CD4-positive, alpha-beta memory T cell (primary cell): ENCODE measurements around the gene ZC3HAV1. TPM values are rescaled to one million over a fixed set of nuclear protein-coding genes. Genes with fewer than 3 reads are reported as not detected.
"Not testable (repeated sequence)": the region's sequence is repeated elsewhere in the genome, so short reads cannot be mapped to it uniquely, and the experiment has no call there.

Source experiments
- CTCF ChIA-PET: fragments of 350-600 bp; sonication (Branson Sonifier 250); formaldehyde crosslinking; loops from one replicate; lab custom pipeline; 2021; ENCODE audit warnings: inconsistent platforms; ENCODE audit not compliant: partially characterized antibody; lab: Charles Lee
- POLR2A ChIA-PET: fragments of 350-600 bp; sonication (Branson Sonifier 250); formaldehyde crosslinking; loops from one replicate; lab custom pipeline; 2021; ENCODE audit not compliant: partially characterized antibody; lab: Charles Lee
- DNase-seq, 5 donors: peaks; one replicate each; pipeline versions ENCODE4 v3.0.0 to v3.0.0-alpha.2; 2020 to 2022; ENCODE audit warnings: mixed read lengths in 1 of 5
- H3K27ac ChIP-seq: one replicate; pipeline ENCODE4 v1.7.0; 2013; ENCODE audit warnings: low read depth, low read length
- H3K27me3 ChIP-seq: 2 replicates; pipeline ENCODE4 v1.7.0; 2013; ENCODE audit warnings: mild to moderate bottlenecking, low read length, moderate library complexity; ENCODE audit not compliant: insufficient read depth
- H3K36me3 ChIP-seq: 2 replicates; pipeline ENCODE4 v1.7.0; 2013; ENCODE audit warnings: mild to moderate bottlenecking, low read length, moderate library complexity; ENCODE audit not compliant: insufficient read depth
- H3K4me1 ChIP-seq: 2 replicates; pipeline ENCODE4 v1.7.0; 2013; ENCODE audit warnings: mild to moderate bottlenecking, low read length, moderate library complexity; ENCODE audit not compliant: insufficient read depth
- H3K4me3 ChIP-seq, 2 donors: one replicate each; pipeline ENCODE4 v1.7.0; 2013; ENCODE audit warnings: low read length in 2 of 2, mild to moderate bottlenecking in 1 of 2
- H3K9me3 ChIP-seq, 2 donors: one replicate each; pipeline ENCODE4 v1.7.0; 2013; ENCODE audit warnings: low read length in 2 of 2, control low read depth in 1 of 2; ENCODE audit not compliant: control insufficient read depth in 1 of 2
- H3K27ac Mint-ChIP-seq, 7 donors: one replicate each; pipeline ENCODE4 v1.8.0; 2020 to 2021; ENCODE audit warnings: mixed read lengths in 7 of 7, mild to moderate bottlenecking in 6 of 7, inconsistent platforms in 3 of 7, moderate library complexity in 3 of 7
- H3K27me3 Mint-ChIP-seq, 2 donors: one replicate each; pipeline ENCODE4 v1.8.0; 2020 to 2021; ENCODE audit warnings: mixed read lengths in 2 of 2
- H3K36me3 Mint-ChIP-seq, 2 donors: one replicate each; pipeline ENCODE4 v1.8.0; 2020 to 2021; ENCODE audit warnings: mixed read lengths in 2 of 2, inconsistent platforms in 1 of 2, mild to moderate bottlenecking in 1 of 2
- H3K4me1 Mint-ChIP-seq, 4 donors: one replicate each; pipeline ENCODE4 v1.8.0; 2020 to 2021; ENCODE audit warnings: mixed read lengths in 4 of 4, mild to moderate bottlenecking in 1 of 4
- H3K4me3 Mint-ChIP-seq, 8 donors: one replicate each; pipeline ENCODE4 v1.8.0; 2020 to 2021; ENCODE audit warnings: mixed read lengths in 8 of 8, mild to moderate bottlenecking in 7 of 8, moderate library complexity in 6 of 8, inconsistent platforms in 3 of 8
- H3K9me3 Mint-ChIP-seq, 8 donors: one replicate each; pipeline ENCODE4 v1.8.0; 2020 to 2021; ENCODE audit warnings: mixed read lengths in 8 of 8, mild to moderate bottlenecking in 5 of 8, inconsistent platforms in 3 of 8, moderate library complexity in 1 of 8
- intact Hi-C: fragments of 100-400 bp; cut with micrococcal nuclease; formaldehyde crosslinking; loops from one replicate; pipeline ENCODE4 v1.15.1; 2023
- polyA plus RNA-seq, 2 donors: library from polyadenylated mRNA; unstranded; fragments of 300-500 nt; fragmentation: Illumina TruSeq; gene quantifications; one replicate each; pipeline ENCODE4 v1.2.3, GENCODE V29; 2021
- total RNA-seq, 2 experiments: library from RNA; stranded (reverse); gene quantifications; one replicate each; pipeline ENCODE4 v1.2.3, GENCODE V29; 2021

The ZC3HAV1 gene
- total and polyA plus RNA-seq, 4 experiments from 2014 or later, result 150 to 169 (median 157) TPM

- no peaks in the 10 kb centered on the region for H3K27me3 Mint-ChIP-seq
- Histone ChIP-seq H3K36me3 (peaks cover 7% of the 10 kb centered on the region), H3K27me3 (no peaks in the 10 kb centered on the region), H3K4me3 (peak overlapping the region; percentile 90 to 96), H3K9me3 (no peaks in the 10 kb centered on the region), H3K27ac (peak overlapping the region; percentile 96), H3K4me1 (peaks cover 29% of the 10 kb centered on the region)
- peaks cover 28 to 63% (median 39%) of the 10 kb centered on the region in 4 donors for H3K4me1 Mint-ChIP-seq
- ChIA-PET CTCF (interaction anchor here (0.6 to 1.6 kb wide), 5 partner anchors 9 to 35 kb away, joined by 3 to 9 read pairs (median 4); a partner anchor contains a TSS), POLR2A (interaction anchor here (0.7 to 6.1 kb wide), 14 partner anchors 8 to 67 kb away, joined by 3 to 152 read pairs (median 4); a partner anchor contains a TSS)
- intact Hi-C loops, result loop anchor here (1.0 to 10.0 kb wide), 8 partner anchors 8 to 355 kb away; partner anchors contain the start of genes LUC7L2 and UBN2
- no peak for DNase-seq
- H3K9me3 Mint-ChIP-seq, result peaks cover 0 to 17% (median 0%) of the 10 kb centered on the region in 8 donors
- peaks cover 25 to 39% of the 10 kb centered on the region in 2 donors for H3K36me3 Mint-ChIP-seq
- peak overlapping the region; percentile 88 to 100 (median 99) for H3K27ac Mint-ChIP-seq
- peak overlapping the region; percentile 95 to 99 (median 97) for H3K4me3 Mint-ChIP-seq
These were observed 477 bp upstream of the ZC3HAV1 start for GRCh38 chr7:139109983-139110411.

- no peaks in the 10 kb centered on the region for H3K27me3 Mint-ChIP-seq
- ChIA-PET POLR2A (interaction anchor here (1.4 to 6.1 kb wide), 6 partner anchors 10 to 34 kb away, joined by 4 to 152 read pairs (median 12); no protein-coding TSS in a partner anchor), CTCF (interaction anchor here (1.0 to 1.7 kb wide), 3 partner anchors 14 to 56 kb away, joined by 3 to 12 read pairs (median 3); no protein-coding TSS in a partner anchor)
- H3K4me1 ChIP-seq, result peaks cover 32% of the 10 kb centered on the region
- H3K4me1 Mint-ChIP-seq, result peaks cover 24 to 58% (median 34%) of the 10 kb centered on the region in 4 donors
- DNase-seq, result no peak
- no peaks in the 10 kb centered on the region for H3K27me3 ChIP-seq
- peak overlapping the region; percentile 95 to 99 (median 97) for H3K4me3 Mint-ChIP-seq
- intact Hi-C loops, result loop anchor here (1.0 to 5.0 kb wide), 7 partner anchors 10 to 249 kb away; partner anchors contain the start of genes LUC7L2 and UBN2
- peaks cover 33 to 49% of the 10 kb centered on the region in 2 donors for H3K36me3 Mint-ChIP-seq
- H3K4me3 ChIP-seq, result peak overlapping the region; percentile 90 to 96
- peak overlapping the region; percentile 88 to 100 (median 99) for H3K27ac Mint-ChIP-seq
- H3K9me3 Mint-ChIP-seq, result peaks cover 0 to 20% (median 0%) of the 10 kb centered on the region in 8 donors
- no peaks in the 10 kb centered on the region for H3K9me3 ChIP-seq
- H3K27ac ChIP-seq, result peak overlapping the region; percentile 96
- peaks cover 7% of the 10 kb centered on the region for H3K36me3 ChIP-seq
These were observed 993 bp downstream of the ZC3HAV1 start for GRCh38 chr7:139108266-139109187.

- Histone ChIP-seq H3K4me3 (peak overlapping the region; percentile 90 to 96), H3K9me3 (no peaks in the 10 kb centered on the region), H3K27ac (peak overlapping the region; percentile 96), H3K4me1 (peaks cover 31% of the 10 kb centered on the region), H3K27me3 (no peaks in the 10 kb centered on the region), H3K36me3 (peaks cover 7% of the 10 kb centered on the region)
- Mint-ChIP-seq H3K9me3 (peaks cover 0 to 22% (median 0%) of the 10 kb centered on the region in 8 donors), H3K4me3 (peak overlapping the region; percentile 95 to 99 (median 97)), H3K27me3 (no peaks in the 10 kb centered on the region), H3K4me1 (peaks cover 23 to 55% (median 32%) of the 10 kb centered on the region in 4 donors), H3K36me3 (peaks cover 37 to 58% of the 10 kb centered on the region in 2 donors), H3K27ac (peak overlapping the region; percentile 88 to 99 (median 94))
- POLR2A ChIA-PET, result interaction anchor here (1.4 to 6.1 kb wide), 6 partner anchors 9 to 40 kb away, joined by 3 to 152 read pairs (median 10); no protein-coding TSS in a partner anchor
- DNase-seq, result no peak
- CTCF ChIA-PET, result interaction anchor here (0.7 to 1.7 kb wide), 2 partner anchors 8 to 12 kb away, joined by 3 to 12 read pairs; no protein-coding TSS in a partner anchor
- intact Hi-C loops, result loop anchor here (5.0 kb wide), 1 partner anchor 250 kb away; the partner anchor contains the start of gene LUC7L2
These were observed 2.6 kb downstream of the ZC3HAV1 start for GRCh38 chr7:139106959-139107358.

- H3K9me3 Mint-ChIP-seq, result peaks cover 0 to 22% (median 0%) of the 10 kb centered on the region in 8 donors
- Histone ChIP-seq H3K4me3 (peak overlapping the region; percentile 90 to 96), H3K4me1 (peaks cover 27% of the 10 kb centered on the region), H3K27ac (peak overlapping the region; percentile 96)
- peak overlapping the region; percentile 47 to 92 (median 88) for H3K27ac Mint-ChIP-seq
- not testable (repeated sequence) for H3K36me3 ChIP-seq, H3K27me3 Mint-ChIP-seq, H3K9me3 ChIP-seq, DNase-seq, H3K27me3 ChIP-seq
- peaks cover 43 to 64% of the 10 kb centered on the region in 2 donors for H3K36me3 Mint-ChIP-seq
- peaks cover 15 to 54% (median 24%) of the 10 kb centered on the region in 4 donors for H3K4me1 Mint-ChIP-seq
- POLR2A ChIA-PET, result interaction anchor here (0.9 to 6.1 kb wide), 5 partner anchors 9 to 40 kb away, joined by 3 to 152 read pairs (median 7); no protein-coding TSS in a partner anchor
- peak overlapping the region; percentile 92 to 98 (median 96) for H3K4me3 Mint-ChIP-seq
- CTCF ChIA-PET, result interaction anchor here (0.9 kb wide), 1 partner anchor 12 kb away, joined by 3 read pairs; no protein-coding TSS in a partner anchor
- intact Hi-C loops, result loop anchor here (5.0 kb wide), 1 partner anchor 251 kb away; the partner anchor contains the start of gene LUC7L2
These were observed 3.3 kb downstream of the ZC3HAV1 start for GRCh38 chr7:139106227-139106626.

GRCh38 chr7:139105484-139105883 is 4.0 kb downstream of the ZC3HAV1 start:
- peaks cover 21% of the 10 kb centered on the region for H3K4me1 ChIP-seq
- Mint-ChIP-seq H3K27me3 (no peaks in the 10 kb centered on the region), H3K27ac (peak overlapping the region; percentile 83 to 96 (median 88)), H3K4me1 (peaks cover 10 to 53% (median 22%) of the 10 kb centered on the region in 4 donors), H3K9me3 (peaks cover 0 to 22% (median 0%) of the 10 kb centered on the region in 8 donors), H3K4me3 (peak overlapping the region; percentile 95 to 98 (median 97)), H3K36me3 (peaks cover 48 to 70% of the 10 kb centered on the region in 2 donors)
- no peaks in the 10 kb centered on the region for H3K27me3 ChIP-seq
- H3K27ac ChIP-seq, result peak overlapping the region; percentile 42
- H3K36me3 ChIP-seq, result peaks cover 7% of the 10 kb centered on the region
- intact Hi-C loops, result loop anchor here (1.0 to 5.0 kb wide), 4 partner anchors 10 to 1103 kb away; partner anchors contain the start of genes CREB3L2 and LUC7L2
- H3K9me3 ChIP-seq, result no peaks in the 10 kb centered on the region
- no peak for DNase-seq
- ChIA-PET POLR2A (interaction anchor here (1.1 to 4.0 kb wide), 11 partner anchors 9 to 64 kb away, joined by 3 to 248 read pairs (median 14); no protein-coding TSS in a partner anchor), CTCF (interaction anchor here (0.8 to 3.9 kb wide), 6 partner anchors 12 to 88 kb away, joined by 3 to 70 read pairs (median 9); a partner anchor contains a TSS)
- peak overlapping the region; percentile 20 to 96 for H3K4me3 ChIP-seq

- CTCF ChIA-PET, result interaction anchor here (0.7 to 3.9 kb wide), 8 partner anchors 11 to 1732 kb away, joined by 3 to 70 read pairs (median 9); a partner anchor contains a TSS
- H3K27me3 ChIP-seq, result no peaks in the 10 kb centered on the region
- peak overlapping the region; percentile 27 to 96 for H3K4me3 ChIP-seq
- Mint-ChIP-seq H3K4me1 (peaks cover 12 to 55% (median 23%) of the 10 kb centered on the region in 4 donors), H3K4me3 (peak overlapping the region; percentile 95 to 98 (median 97)), H3K36me3 (peaks cover 53 to 69% of the 10 kb centered on the region in 2 donors), H3K27me3 (no peaks in the 10 kb centered on the region), H3K9me3 (peaks cover 0 to 17% (median 0%) of the 10 kb centered on the region in 8 donors), H3K27ac (peak overlapping the region; percentile 84 to 96 (median 92))
- no peaks in the 10 kb centered on the region for H3K9me3 ChIP-seq
- peak in 2 of 5 donors; percentile 43 to 64 for DNase-seq
- peak overlapping the region; percentile 42 for H3K27ac ChIP-seq
- H3K36me3 ChIP-seq, result peaks cover 7% of the 10 kb centered on the region
- intact Hi-C loops, result loop anchor here (2.0 kb wide), 1 partner anchor 1101 kb away; the partner anchor contains the start of gene CREB3L2
- POLR2A ChIA-PET, result interaction anchor here (0.7 to 4.0 kb wide), 15 partner anchors 9 to 255 kb away, joined by 3 to 248 read pairs (median 8); partner anchors contain the start of gene LUC7L2
- H3K4me1 ChIP-seq, result peaks cover 29% of the 10 kb centered on the region
These were observed 5.4 kb downstream of the ZC3HAV1 start for GRCh38 chr7:139104091-139104450.
